GM21447 (cell line): ENCODE data around the gene UBL4A.
"Not testable (repeated sequence)": the region's sequence is repeated elsewhere in the genome, so short reads cannot be mapped to it uniquely, and the experiment has no call there.

Experiments used
- ATAC-seq: cut with Tn5 transposase; IDR thresholded peaks from one replicate; pipeline ENCODE4 v1.9.1; 2021; ENCODE audit not compliant: unreplicated experiment

Gene UBL4A

GRCh38 chrX:154509455-154509854 lies 23.0 kb upstream of the UBL4A start:
- no peak for ATAC-seq

DNA sequence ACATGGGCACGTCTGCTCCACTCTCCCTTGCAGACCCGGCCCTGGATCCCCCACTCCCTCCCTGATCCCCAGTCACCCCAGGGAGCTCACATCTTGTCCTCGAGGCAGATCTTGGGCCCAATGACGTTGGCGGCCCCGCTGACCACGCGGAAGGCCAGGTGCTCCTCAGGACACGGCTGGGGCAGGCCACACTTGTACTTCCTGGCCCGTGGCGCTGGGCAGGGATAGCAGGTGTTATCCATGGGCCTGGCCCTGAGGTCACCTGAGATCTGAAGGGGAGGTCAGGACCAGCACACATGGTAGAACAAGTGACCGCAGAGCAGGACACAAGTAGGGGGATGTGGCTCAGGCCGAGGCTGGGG lies 21.9 kb upstream of the UBL4A start:
- no peak for ATAC-seq

- ATAC-seq: no peak
Observed at GRCh38 chrX:154507673-154508383, 21.4 kb upstream of the UBL4A start.

DNA sequence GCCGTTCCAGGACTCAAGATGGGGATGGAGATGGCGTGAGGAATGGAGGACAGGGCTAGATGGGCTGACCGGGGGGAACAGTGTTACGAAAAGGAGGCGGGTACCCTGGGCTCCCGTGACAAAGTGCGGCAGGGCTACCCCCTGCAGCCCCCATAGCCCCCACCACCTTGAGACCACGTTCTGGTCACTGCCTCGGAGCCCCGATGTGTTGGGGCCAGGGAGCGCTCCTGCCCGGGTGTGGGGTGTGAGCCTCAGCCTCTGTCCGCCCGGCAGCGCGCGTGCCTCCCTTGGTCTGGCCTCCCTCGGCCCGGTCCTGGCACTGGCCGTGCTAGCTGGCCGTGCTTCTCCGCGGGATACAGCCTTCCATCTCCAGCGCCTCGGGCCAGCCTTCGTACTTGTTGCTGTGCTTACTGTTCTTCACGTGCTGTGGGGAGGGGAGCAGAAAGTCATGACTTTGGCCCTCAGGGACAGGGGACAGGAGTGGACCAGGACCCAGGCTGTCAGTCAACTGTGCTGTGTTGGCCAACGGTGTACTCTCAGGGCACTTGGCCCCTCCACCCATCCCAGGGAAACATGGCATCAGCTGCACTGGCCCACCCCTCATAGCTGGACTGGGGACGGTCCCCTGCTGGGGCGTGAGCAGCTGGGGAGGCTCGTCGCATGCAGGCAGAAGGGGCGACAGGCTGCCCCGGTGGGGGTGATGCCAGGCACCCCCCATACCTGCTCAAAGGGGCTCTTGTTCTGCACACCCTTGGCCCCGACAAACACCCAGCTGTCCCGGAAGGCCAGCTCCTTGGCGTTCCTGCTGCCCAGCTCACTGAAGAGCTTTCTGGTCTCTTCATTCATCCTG lies 20.3 kb upstream of the UBL4A start:
- no peak for ATAC-seq

DNA sequence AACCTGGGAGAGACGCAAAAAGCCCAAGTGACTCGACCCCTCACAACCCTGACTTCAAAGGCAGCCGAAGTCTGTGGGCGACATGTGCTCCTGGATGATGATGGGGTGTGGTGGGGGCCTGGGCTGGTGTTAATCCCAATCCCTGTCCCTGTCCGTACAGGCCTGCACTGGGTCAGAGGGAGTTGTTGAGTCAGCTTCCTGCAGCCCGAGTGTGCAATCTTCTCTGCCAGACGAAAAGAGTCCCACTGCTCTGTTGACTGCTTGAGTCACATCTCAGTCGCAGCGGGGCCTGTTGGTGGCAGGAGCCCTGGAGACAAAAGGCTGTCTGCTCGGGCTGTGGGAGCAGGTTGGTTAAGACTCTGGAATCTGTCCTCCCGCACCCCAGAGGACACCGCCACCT lies 19.3 kb upstream of the UBL4A start:
- ATAC-seq: no peak

DNA sequence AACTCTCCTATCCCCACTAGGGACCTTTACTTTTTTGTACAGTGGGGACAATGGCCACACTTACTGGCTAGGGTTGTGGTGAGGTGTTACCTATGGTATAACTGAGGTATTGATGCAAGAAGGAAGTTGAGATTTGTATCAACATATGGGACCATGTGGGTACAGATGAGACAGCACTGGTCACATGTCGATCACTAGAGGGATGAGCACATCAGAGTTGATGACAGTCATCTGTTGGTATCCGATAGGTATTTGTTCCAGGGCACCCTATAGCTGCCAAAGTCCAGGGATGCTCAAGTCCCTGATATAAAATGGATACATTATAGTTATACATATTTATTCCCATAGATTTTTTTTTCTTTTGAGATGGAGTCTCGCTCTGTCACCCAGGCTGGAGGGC lies 16.6 kb upstream of the UBL4A start:
- no peak for ATAC-seq

DNA sequence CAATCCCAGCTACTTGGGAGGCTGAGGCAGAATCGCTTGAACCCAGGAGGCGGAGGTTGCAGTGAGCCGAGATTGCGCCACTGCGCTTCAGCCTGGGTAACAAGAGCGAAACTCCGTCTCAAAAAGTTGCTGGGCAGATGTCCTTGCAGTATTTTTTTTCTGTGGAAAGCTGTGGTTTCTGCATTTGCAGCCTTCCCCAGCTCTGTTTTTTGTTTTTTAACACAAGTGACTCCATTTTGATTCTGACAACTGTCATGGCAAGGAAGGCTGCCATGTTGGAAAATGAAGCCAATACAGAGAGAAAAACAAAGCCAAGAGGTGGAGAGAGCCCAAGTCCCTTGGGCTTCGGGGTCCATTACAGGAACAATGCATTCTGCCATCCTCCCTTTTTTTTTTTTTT lies 15.7 kb upstream of the UBL4A start:
- no peak for ATAC-seq

DNA sequence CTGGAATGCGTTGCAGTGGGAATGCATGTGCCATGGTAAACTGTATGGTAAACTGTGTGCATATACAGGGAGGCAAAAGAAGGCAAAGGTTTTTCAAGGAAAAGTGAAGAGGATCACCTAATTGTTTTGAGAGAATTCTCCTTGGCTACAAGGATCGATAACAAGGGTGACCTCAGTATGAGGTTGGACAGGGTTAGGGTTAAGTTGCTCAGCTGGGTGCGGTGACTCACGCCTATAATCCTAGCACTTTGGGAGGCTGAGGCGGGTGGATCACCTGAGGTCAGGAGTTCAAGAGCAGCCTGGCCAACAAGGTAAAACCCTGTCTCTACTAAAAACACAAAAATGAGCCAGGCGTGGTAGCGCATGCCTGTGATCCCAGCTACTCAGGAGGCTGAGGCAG lies 15.0 kb upstream of the UBL4A start:
- not testable (repeated sequence) for ATAC-seq

DNA sequence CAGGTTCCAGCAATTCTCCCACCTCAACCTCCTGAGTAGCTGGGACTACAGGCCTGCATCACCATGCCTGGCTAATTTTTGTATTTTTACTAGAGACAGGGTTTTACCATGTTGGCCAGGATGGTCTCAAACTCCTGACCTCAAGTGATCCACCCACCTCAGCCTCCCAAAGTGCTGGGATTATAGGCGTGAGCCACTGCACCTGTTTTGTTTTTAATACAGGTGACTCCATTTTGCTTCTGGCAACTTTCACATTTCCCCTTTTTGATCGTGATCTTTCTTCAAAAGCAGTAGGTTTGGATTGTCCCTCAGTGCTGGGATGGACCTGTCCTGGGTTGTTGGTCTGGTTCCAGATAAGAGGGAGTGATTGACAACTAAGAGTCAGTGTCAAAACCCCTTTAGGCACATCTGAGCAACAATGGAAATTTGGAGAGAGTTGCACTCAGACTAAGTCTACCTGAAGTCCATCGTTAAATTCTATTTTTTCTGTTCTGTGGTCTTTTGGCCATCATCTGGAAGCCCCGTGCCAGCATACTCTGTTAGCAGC lies 10.2 kb upstream of the UBL4A start:
- ATAC-seq: not testable (repeated sequence)

DNA sequence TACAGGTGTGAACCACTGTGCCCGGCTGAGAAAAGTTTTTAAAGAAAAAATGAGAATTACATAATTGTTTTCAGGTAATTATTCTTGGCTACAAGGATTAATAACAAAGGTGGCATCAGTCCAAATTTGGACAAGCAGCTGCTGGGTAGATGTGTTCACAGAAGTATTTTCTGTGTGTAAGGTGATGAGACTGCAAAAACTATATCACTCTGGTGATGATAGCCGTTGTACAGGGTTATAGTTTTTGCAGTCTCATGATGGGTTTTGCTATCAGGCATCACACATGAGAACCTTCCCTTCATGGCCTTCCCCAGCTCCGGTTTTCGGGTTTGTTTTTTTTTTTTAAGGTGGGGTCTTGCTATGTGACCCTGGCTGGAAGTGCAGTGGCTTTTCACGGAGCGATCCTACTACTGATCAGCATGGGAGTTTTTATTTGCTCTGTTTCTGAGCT lies 9.1 kb upstream of the UBL4A start:
- ATAC-seq: no peak

GRCh38 chrX:154494715-154495114 lies 8.3 kb upstream of the UBL4A start:
- no peak for ATAC-seq

DNA sequence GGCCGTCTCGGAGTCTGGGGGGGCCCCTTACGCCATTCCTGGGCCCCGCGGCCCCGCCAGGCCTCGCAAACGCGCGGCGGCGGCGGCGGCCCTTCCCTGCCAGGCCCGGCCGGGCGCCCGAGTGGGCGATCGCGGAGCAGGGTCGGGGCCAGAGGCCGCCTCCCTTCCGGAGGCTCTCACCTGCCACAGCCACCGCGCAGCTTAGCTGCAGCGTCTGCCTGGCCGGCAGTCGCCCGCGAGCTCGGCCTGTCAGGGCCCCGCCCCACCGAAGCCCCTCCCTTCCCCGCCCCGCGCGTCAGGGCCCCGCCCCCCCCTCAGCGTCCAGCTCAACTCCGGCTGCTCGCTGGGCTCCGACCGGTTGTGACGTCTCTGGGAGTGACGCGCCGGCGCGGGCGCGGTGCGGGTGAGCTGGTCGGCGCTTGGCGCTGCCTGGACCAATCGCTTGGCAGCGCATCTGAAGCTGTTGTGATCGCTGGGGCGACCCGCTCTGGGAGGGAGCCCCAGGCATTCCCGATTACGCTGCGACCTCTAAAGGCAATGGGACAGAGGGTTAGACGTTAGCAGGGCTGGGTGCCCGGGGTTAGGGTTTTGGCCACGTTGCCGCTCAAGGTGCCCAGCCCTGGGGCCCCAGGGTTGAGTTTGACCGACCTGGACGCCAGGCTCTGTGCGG lies 4.1 kb upstream of the UBL4A start, which contains the start of gene SLC10A3:
TSS of gene SLC10A3 (minus strand) at position 216 of the 670 bp plus-strand sequence. CDS start 1,689 bp downstream, outside the sequence.
- ATAC-seq: peak; percentile 75

DNA sequence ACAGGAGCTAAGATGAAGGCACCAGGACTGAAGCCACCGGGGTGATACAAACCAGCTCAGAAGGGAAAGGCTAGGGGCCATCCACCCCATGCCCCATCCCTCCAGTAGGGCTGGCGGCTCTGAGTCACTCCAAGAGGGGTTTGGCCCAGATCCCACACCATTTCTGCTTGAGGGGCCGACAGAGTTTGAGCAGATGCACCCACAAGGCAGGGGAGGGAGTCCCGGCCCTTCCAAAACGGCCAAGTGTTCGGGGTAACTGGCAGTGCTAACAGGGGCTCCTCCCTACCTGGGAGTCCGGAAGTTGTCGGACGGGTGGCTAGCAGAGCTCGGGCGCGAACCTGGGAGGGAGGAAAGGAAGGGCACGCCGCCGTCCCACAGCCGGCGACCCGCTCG lies 3.6 kb upstream of the UBL4A start:
- ATAC-seq: peak; percentile 17

GRCh38 chrX:154489182-154489581 lies 2.8 kb upstream of the UBL4A start:
- no peak for ATAC-seq

DNA sequence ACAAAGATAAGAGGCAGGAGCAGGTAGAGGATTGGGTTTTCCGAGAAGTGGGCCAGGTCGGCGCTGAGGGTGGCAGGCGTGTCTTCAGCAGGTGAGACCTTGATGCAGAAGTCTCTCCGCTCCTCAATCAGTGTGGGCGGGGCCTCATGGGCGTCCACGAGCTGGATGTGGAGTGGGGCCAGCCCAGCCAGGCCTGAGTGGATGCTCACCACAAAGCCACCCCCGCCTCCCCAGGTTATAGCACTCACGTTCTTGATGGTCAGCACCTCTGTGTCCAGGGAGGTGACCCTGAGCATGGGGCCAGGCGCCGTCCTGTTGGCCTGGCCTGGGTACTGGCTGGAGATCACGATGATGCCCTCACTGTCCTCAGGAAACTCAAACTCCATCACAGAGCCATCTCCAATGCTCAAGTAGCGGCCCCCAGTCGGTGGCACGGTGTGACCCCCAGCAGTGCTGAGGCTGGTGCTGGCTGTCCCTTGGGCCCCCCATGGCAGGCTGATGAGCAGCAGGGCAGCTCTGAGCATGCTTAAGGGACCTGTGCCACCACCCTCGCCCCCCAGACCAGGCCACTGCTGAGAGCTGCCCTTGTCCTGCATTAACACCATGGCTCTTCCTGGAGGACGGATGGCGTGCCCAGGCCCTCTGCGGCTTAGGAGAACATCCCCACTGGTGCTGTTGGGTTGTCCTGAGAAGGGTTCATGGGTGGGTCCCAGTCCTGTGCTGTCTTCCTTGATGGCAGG lies 2.1 kb upstream of the UBL4A start:
- ATAC-seq: no peak

GRCh38 chrX:154487518-154488290 lies 1.3 kb upstream of the UBL4A start:
- no peak for ATAC-seq

- no peak for ATAC-seq
Observed at GRCh38 chrX:154486052-154486395, 391 bp downstream of the UBL4A start.

- no peak for ATAC-seq
Observed at GRCh38 chrX:154485150-154486051, 1.0 kb downstream of the UBL4A start.
